PFSK-1 (cell line): ENCODE measurements around the gene LENG1.

Source experiments
- REST ChIP-seq, 2 experiments: IDR thresholded peaks; 2 replicates each; pipeline versions ENCODE4 v1.6.1 to v1.8.0; 2011 to 2012; ENCODE audit warnings: low read depth in 2 of 2, low read length in 2 of 2, control low read depth in 1 of 2, inconsistent platforms in 1 of 2, mild to moderate bottlenecking in 1 of 2, moderate library complexity in 1 of 2; ENCODE audit not compliant: insufficient read depth in 1 of 2
- TAF1 ChIP-seq: IDR thresholded peaks from 2 replicates; pipeline ENCODE4 v1.6.1; 2012; ENCODE audit warnings: low read length, control low read depth, borderline replicate concordance; ENCODE audit not compliant: insufficient read depth

- TF ChIP-seq TAF1 = 0 out of 2 replicates have a peak, but pooled peaks have one; percentile 55
- no peak for TF ChIP-seq REST (IDR thresholded peaks at IDR 0.05; ENCODE audit: insufficient read depth in 1 of 2, low read depth in 2 of 2, low read length in 2 of 2)
Observed at GRCh38 chr19:54191011-54191810, 31.7 kb upstream of the LENG1 start, which contains the start of gene TSEN34.
